ENCODE results near the gene RGS9. TPM values are rescaled to one million over a fixed set of nuclear protein-coding genes. Genes with fewer than 3 reads are reported as not detected.
A peak's percentile ranks its signal among the peaks of the same experiment; 100 is the strongest.

The RGS9 gene
- polyA plus RNA-seq, 2 of the 4 experiments (the other 2 are of a cell fraction), result 6.9 to 14.3 TPM

GRCh38 chr17:65219707-65220106, 82.5 kb downstream of the RGS9 start:
- WGBS (ENCODE audit: missing lambda C conversion rate), result 74% methylated on average over 3 of the region's 3 CpGs
- no peak overlapping the region for H3K4me3 ChIP-seq
- POLR2A ChIA-PET, result no interaction called here
- no peak overlapping the region for H3K4me2 ChIP-seq
- H3K4me1 ChIP-seq, result 0 out of 3 replicates have a peak, but pooled peaks cover 2% of the 10 kb centered on the region
- no peak for TF ChIP-seq RCOR1 (IDR thresholded peaks at IDR 0.05; ENCODE audit: low read depth, low read length)
- no peak for TF ChIP-seq MAX (IDR thresholded peaks at IDR 0.05)
- no peak for TF ChIP-seq CTCF (IDR thresholded peaks at IDR 0.05)
- no peak for TF ChIP-seq CBX8 (IDR thresholded peaks at IDR 0.05)
- TF ChIP-seq FOSB (CRISPR knock-in tag; IDR thresholded peaks at IDR 0.05), result no peak
- no peak for TF ChIP-seq ZFP36 (IDR thresholded peaks at IDR 0.05; ENCODE audit: borderline replicate concordance, partially characterized antibody)
- no peak for TF ChIP-seq RFX5 (IDR thresholded peaks at IDR 0.05)
- TF ChIP-seq EP300 (IDR thresholded peaks at IDR 0.05), result no peak
- TF ChIP-seq TFCP2L1 (CRISPR knock-in tag; IDR thresholded peaks at IDR 0.05), result no peak
- TF ChIP-seq KDM5A (IDR thresholded peaks at IDR 0.05), result no peak
- no peak for TF ChIP-seq NPAS2 (CRISPR knock-in tag; IDR thresholded peaks at IDR 0.05; ENCODE audit: borderline replicate concordance)
- TF ChIP-seq ZSCAN20 (CRISPR knock-in tag; IDR thresholded peaks at IDR 0.05), result no peak
- no peak for TF ChIP-seq FOXS1 (CRISPR knock-in tag; IDR thresholded peaks at IDR 0.05)
- no peak for TF ChIP-seq HMGXB4 (CRISPR knock-in tag; IDR thresholded peaks at IDR 0.05; ENCODE audit: borderline replicate concordance)
- no peak for TF ChIP-seq USF2 (IDR thresholded peaks at IDR 0.05)
- no peak for TF ChIP-seq KDM1A (IDR thresholded peaks at IDR 0.05; ENCODE audit: low read depth)
- ATAC-seq (no peak), DNase-seq (ENCODE audit: low read depth in 1 of 2, low spot score in 1 of 2) (no peak), FAIRE-seq (peak; percentile 46)
- CTCF ChIA-PET, result interaction anchor here (0.5 to 8.7 kb wide), 3 partner anchors 12 to 382 kb away, joined by 3 to 77 read pairs (median 4); no protein-coding TSS in a partner anchor
- no peaks in the 10 kb centered on the region for H3K9me3 ChIP-seq
- H3K27ac ChIP-seq, result no peak overlapping the region

GRCh38 chr17:65220732-65221131, 83.6 kb downstream of the RGS9 start:
- WGBS (ENCODE audit: missing lambda C conversion rate), result 44% methylated on average over 1 of the region's 1 CpG
- Histone ChIP-seq H3K4me1 (0 out of 3 replicates have a peak, but pooled peaks cover 2% of the 10 kb centered on the region), H3K9me3 (no peaks in the 10 kb centered on the region), H3K27ac (no peak overlapping the region), H3K4me2 (no peak overlapping the region), H3K4me3 (no peak overlapping the region)
- ATAC-seq (peak in 1 of 2 experiments; percentile 25; a peak in 2 of 6 replicates), DNase-seq (ENCODE audit: low read depth in 1 of 2, low spot score in 1 of 2) (no peak), FAIRE-seq (no peak)
- CTCF ChIA-PET, result interaction anchor here (0.6 to 8.7 kb wide), 4 partner anchors 11 to 73 kb away, joined by 3 to 77 read pairs (median 3); no protein-coding TSS in a partner anchor
- POLR2A ChIA-PET, result no interaction called here
- TF ChIP-seq ZSCAN20 (CRISPR knock-in tag; IDR thresholded peaks at IDR 0.05) (no peak), EHMT2 (IDR thresholded peaks at IDR 0.05; ENCODE audit: low read depth) (no peak), HEYL (CRISPR knock-in tag; IDR thresholded peaks at IDR 0.05) (no peak), CTCF (IDR thresholded peaks at IDR 0.05) (no peak), POLR2A (IDR thresholded peaks at IDR 0.05; ENCODE audit: low read length) (no peak), POLR2AphosphoS2 (conservative IDR thresholded peaks at IDR 0.05; ENCODE audit: low read length) (no peak), HOXB13 (CRISPR knock-in tag; IDR thresholded peaks at IDR 0.05; ENCODE audit: low read depth) (no peak), TFCP2L1 (CRISPR knock-in tag; IDR thresholded peaks at IDR 0.05) (no peak), CEBPB (IDR thresholded peaks at IDR 0.05) (no peak), FOSB (CRISPR knock-in tag; IDR thresholded peaks at IDR 0.05) (no peak), RFX5 (IDR thresholded peaks at IDR 0.05) (no peak)

Measured in A549 (cell line).